ENCODE measurements around the gene NOTCH1.
A peak's percentile ranks its signal among the peaks of the same experiment; 100 is the strongest.

NOTCH1 gene

DNA sequence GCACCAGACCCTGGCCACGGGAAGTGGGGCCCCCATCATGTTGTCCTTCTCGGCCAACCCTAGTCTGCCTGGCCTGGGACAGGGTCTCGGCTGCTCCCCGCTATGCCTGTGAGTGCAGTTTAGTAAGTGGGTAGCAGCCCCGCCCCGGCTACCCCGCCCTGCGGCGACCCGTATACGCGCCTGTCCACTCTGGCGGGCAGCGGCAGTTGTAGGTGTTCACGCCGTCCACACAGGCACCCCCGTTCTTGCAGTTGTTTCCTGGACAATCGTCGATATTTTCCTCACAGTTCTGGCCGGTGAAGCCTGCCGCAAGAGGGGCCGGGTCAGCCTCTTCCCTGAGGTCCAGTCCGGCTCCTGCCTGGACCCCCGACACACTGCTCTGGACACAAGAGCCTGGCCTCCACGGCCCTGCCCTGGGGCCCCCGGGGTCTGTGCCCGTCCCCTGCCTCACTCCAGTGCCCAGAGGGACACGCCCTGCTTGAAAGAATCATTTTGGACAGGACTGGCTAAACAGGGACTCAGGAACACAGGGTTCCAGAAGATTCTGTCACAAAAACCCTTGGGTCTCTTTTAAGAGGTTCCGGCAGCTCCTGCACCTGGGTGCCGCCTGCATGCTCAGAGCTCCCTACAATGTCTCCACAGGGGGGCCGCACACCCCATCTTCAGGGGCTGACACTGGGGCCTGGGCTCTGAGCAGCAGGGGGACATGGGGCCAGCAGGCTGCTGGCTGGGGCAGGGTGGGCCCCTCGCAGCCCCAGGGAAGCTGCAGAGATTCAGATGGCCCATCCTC is 26.4 kb downstream of the NOTCH1 start:
- H3K9me3 Mint-ChIP-seq = no peaks in the 10 kb centered on the region
- TF ChIP-seq, protein P1, sequence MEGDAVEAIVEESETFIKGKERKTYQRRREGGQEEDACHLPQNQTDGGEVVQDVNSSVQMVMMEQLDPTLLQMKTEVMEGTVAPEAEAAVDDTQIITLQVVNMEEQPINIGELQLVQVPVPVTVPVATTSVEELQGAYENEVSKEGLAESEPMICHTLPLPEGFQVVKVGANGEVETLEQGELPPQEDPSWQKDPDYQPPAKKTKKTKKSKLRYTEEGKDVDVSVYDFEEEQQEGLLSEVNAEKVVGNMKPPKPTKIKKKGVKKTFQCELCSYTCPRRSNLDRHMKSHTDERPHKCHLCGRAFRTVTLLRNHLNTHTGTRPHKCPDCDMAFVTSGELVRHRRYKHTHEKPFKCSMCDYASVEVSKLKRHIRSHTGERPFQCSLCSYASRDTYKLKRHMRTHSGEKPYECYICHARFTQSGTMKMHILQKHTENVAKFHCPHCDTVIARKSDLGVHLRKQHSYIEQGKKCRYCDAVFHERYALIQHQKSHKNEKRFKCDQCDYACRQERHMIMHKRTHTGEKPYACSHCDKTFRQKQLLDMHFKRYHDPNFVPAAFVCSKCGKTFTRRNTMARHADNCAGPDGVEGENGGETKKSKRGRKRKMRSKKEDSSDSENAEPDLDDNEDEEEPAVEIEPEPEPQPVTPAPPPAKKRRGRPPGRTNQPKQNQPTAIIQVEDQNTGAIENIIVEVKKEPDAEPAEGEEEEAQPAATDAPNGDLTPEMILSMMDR (IDR thresholded peaks at IDR 0.05; ENCODE audit: unreplicated experiment in 3 of 3) = no peak

DNA sequence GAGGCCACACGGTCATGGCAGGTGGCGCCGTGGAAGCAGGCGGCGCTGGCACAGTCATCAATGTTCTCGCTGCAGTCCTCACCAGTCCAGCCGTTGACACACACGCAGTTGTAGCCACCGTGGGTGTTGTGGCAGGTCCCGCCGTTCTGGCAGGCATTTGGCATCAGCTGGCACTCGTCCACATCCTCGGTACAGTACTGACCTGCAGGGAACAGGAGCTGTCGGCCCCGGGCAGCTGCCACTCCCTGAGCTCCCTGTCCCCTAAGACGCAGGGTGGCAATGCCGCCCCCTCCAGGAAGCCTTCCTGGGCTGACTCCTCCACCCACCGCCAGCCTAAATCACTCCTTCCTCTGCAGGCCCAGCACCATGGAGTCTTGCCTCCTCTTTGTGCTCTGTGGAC is 27.2 kb downstream of the NOTCH1 start:
- H3K27ac Mint-ChIP-seq = no peak overlapping the region
- H3K4me3 Mint-ChIP-seq = no peak overlapping the region
- TF ChIP-seq, protein P1 (IDR thresholded peaks at IDR 0.05; ENCODE audit: unreplicated experiment in 3 of 3) = no peak
- no peaks in the 10 kb centered on the region for H3K4me1 Mint-ChIP-seq
- H3K9me3 Mint-ChIP-seq = no peaks in the 10 kb centered on the region
- peaks cover 16% of the 10 kb centered on the region for H3K36me3 Mint-ChIP-seq (ENCODE audit: low read depth)
- H3K27me3 Mint-ChIP-seq (ENCODE audit: low read depth) = no peaks in the 10 kb centered on the region

More for the DNA sequence above, 26.4 kb downstream of the NOTCH1 start:
- Mint-ChIP-seq H3K27ac (peak overlapping the region in 1 of 3 experiments; percentile 71), H3K36me3 (ENCODE audit: low read depth) (peaks cover 15% of the 10 kb centered on the region), H3K4me1 (no peaks in the 10 kb centered on the region), H3K27me3 (ENCODE audit: low read depth) (no peaks in the 10 kb centered on the region), H3K4me3 (no peak overlapping the region)

DNA sequence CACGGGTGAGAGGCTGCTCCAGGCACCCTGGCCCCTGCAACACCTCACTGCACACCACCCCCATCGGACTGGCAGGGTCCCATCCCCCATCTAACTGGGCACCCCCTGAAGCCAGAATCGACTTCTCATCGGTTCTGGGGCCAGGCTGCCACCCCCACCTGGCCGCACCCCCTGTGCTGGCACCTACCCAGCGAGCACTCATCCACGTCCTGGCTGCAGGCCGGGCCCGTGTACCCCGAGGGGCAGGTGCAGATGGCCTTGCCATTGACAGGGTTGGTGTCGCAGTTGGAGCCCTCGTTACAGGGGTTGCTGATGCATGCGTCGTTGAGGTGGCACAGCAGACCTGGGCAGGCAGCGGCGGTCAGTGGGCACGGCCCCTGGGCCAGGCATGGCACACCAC is 27.9 kb downstream of the NOTCH1 start:
- peaks cover 19% of the 10 kb centered on the region for H3K36me3 Mint-ChIP-seq (ENCODE audit: low read depth)
- H3K27ac Mint-ChIP-seq = no peak overlapping the region
- no peaks in the 10 kb centered on the region for H3K27me3 Mint-ChIP-seq (ENCODE audit: low read depth)
- no peaks in the 10 kb centered on the region for H3K4me1 Mint-ChIP-seq
- H3K4me3 Mint-ChIP-seq = no peak overlapping the region
- no peaks in the 10 kb centered on the region for H3K9me3 Mint-ChIP-seq
- TF ChIP-seq, protein P1 (IDR thresholded peaks at IDR 0.05; ENCODE audit: unreplicated experiment in 3 of 3) = no peak

DNA sequence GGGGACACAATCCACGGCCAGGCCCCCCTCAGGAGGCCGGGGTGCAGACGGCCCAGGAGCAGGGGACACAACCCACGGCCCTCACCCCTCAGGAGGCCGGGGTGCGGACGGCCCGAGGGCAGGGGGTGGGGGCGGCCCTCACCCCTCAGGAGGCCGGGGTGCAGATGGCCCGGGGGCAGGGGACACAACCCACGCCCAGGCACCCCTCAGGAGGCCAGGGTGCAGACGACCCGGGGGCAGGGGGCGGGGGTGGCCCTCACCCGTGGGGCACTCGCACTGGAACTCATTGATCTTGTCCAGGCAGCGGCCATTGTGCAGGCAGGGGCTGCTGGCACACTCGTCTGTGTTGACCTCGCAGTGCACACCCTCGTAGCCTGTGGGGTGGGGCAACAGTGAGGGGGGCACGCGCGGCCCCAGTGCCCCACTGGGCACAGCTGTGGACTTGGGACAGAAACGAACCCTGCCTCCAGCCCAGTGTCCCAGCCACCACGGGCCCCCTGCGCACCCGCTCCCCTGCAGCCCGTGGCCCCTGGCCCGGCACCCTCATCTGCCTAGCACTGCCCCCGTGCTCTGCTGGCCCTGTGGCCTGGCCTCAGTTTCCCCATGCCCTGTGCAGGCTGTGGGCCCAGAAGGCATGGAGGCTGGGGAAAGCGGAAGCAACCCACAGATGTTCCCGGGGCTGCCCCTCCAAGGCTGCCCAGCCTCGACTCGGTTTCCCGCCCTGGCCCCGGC is 28.7 kb downstream of the NOTCH1 start:
- no peaks in the 10 kb centered on the region for H3K4me1 Mint-ChIP-seq
- no peak overlapping the region for H3K27ac Mint-ChIP-seq
- TF ChIP-seq, protein P1 (IDR thresholded peaks at IDR 0.05; ENCODE audit: unreplicated experiment in 3 of 3) = no peak
- H3K36me3 Mint-ChIP-seq (ENCODE audit: low read depth) = peaks cover 19% of the 10 kb centered on the region
- no peaks in the 10 kb centered on the region for H3K27me3 Mint-ChIP-seq (ENCODE audit: low read depth)
- no peaks in the 10 kb centered on the region for H3K9me3 Mint-ChIP-seq
- no peak overlapping the region for H3K4me3 Mint-ChIP-seq

DNA sequence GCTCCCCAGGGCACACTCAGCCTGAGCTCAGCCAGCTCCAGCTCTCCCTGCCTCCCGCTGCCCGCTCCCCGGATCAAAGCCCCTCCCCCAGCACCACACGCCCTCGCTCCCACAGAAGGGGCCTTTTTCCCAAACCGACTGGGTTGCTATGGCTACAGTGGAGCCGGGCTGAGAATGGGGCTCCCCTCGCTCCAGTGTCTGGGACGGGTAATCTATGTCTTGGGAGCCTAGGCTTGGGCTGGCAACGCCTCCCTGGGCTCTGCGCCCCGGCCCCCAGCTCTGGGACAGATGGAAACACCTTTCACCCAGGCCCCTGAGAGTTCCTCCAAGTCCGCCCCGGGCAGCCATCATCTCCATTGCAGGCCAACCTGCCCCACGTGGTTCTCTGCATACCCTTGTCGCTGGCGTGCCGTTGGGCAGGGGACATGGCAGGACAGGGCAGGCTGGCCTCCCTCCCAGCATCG is 29.6 kb downstream of the NOTCH1 start:
- no peaks in the 10 kb centered on the region for H3K9me3 Mint-ChIP-seq
- H3K27ac Mint-ChIP-seq = peak overlapping the region in 1 of 3 experiments; percentile 30
- H3K27me3 Mint-ChIP-seq (ENCODE audit: low read depth) = no peaks in the 10 kb centered on the region
- no peak overlapping the region for H3K4me3 Mint-ChIP-seq
- H3K36me3 Mint-ChIP-seq (ENCODE audit: low read depth) = peaks cover 19% of the 10 kb centered on the region
- no peaks in the 10 kb centered on the region for H3K4me1 Mint-ChIP-seq
- TF ChIP-seq, protein P1 (IDR thresholded peaks at IDR 0.05; ENCODE audit: unreplicated experiment in 3 of 3) = no peak

Data from nephron (organoid).